Endodermal cell (in vitro differentiated cells): Measurements from ENCODE around the gene KCNIP4. TPM values are rescaled to one million over a fixed set of nuclear protein-coding genes. Genes with fewer than 3 reads are reported as not detected.

ENCODE experiments used
- DNase-seq: peaks from one replicate; pipeline ENCODE4 v3.0.0-alpha.2; 2017
- H3K27ac ChIP-seq: 2 replicates; pipeline ENCODE4 v1.5.1; 2013; ENCODE audit warnings: mild to moderate bottlenecking, low read depth, low read length, moderate library complexity
- H3K27me3 ChIP-seq: 2 replicates; pipeline ENCODE4 v1.6.1; 2013; ENCODE audit warnings: mild to moderate bottlenecking, low read length, moderate library complexity; ENCODE audit not compliant: insufficient read depth, control insufficient read depth, poor library complexity, severe bottlenecking
- H3K36me3 ChIP-seq: 2 replicates; pipeline ENCODE4 v1.7.0; 2013; ENCODE audit warnings: mild to moderate bottlenecking, low read length, moderate library complexity; ENCODE audit not compliant: control insufficient read depth, insufficient read depth
- H3K4me1 ChIP-seq: one replicate; pipeline ENCODE4 v1.7.0; 2013; ENCODE audit warnings: low read length; ENCODE audit not compliant: control insufficient read depth, insufficient read depth
- H3K4me3 ChIP-seq: 2 replicates; pipeline ENCODE4 v1.5.1; 2013; ENCODE audit warnings: mild to moderate bottlenecking, low read length, moderate library complexity
- H3K9ac ChIP-seq: 2 replicates; pipeline ENCODE4 v1.6.1; 2013; ENCODE audit warnings: mild to moderate bottlenecking, low read length, moderate library complexity; ENCODE audit not compliant: poor library complexity, severe bottlenecking; ENCODE audit errors: extremely low read depth
- H3K9me3 ChIP-seq: 2 replicates; pipeline ENCODE4 v1.6.1; 2013; ENCODE audit warnings: mild to moderate bottlenecking, low read length, moderate library complexity; ENCODE audit not compliant: control insufficient read depth
- H3K27ac Mint-ChIP-seq: 2 replicates; pipeline ENCODE4 v1.8.0; 2020; ENCODE audit warnings: mixed read lengths
- H3K27me3 Mint-ChIP-seq: 2 replicates; pipeline ENCODE4 v1.8.0; 2021; ENCODE audit warnings: mild to moderate bottlenecking, mixed read lengths; ENCODE audit not compliant: insufficient read depth
- H3K36me3 Mint-ChIP-seq: 2 replicates; pipeline ENCODE4 v1.8.0; 2020; ENCODE audit warnings: low read depth, mixed read lengths
- H3K4me1 Mint-ChIP-seq: 2 replicates; pipeline ENCODE4 v1.8.0; 2020; ENCODE audit warnings: mixed read lengths
- H3K4me3 Mint-ChIP-seq: 2 replicates; pipeline ENCODE4 v1.8.0; 2020; ENCODE audit warnings: mild to moderate bottlenecking, moderate library complexity, mixed read lengths
- H3K9me3 Mint-ChIP-seq: 2 replicates; pipeline ENCODE4 v1.8.0; 2020; ENCODE audit warnings: mild to moderate bottlenecking, mixed read lengths
- WGBS, 2 experiments: methylation state at CpG; one replicate each; pipeline versions ENCODE4 v1.1.5 to v1.1.7; 2013; ENCODE audit warnings: missing lambda C conversion rate in 2 of 2, mixed read lengths in 1 of 2; ENCODE audit not compliant: insufficient coverage in 1 of 2, insufficient read length in 1 of 2; 5-methylcytosine and 5-hydroxymethylcytosine counted together
- total RNA-seq, 2 donors: library from RNA; stranded (reverse); fragmentation: NEBNext Ultra II Directional in 1 of 2; extraction: Animal tissue kit (Norgen Biotek cat#: 25700) in 1 of 2; gene quantifications; 2 replicates in 1 of 2; 3 replicates in 1 of 2; pipeline ENCODE4 v1.2.1, GENCODE V29; 2021
- TF ChIP-seq, protein P1 (sequence below): fragments of 200-600 bp; sonication (generic); conservative IDR thresholded peaks from 2 replicates; pipeline ENCODE4 v1.5.0; 2021; ENCODE audit warnings: antibody characterized with exemption, mild to moderate bottlenecking

Gene KCNIP4
- total RNA-seq, 2 donors from 2014 or later: not detected

DNA sequence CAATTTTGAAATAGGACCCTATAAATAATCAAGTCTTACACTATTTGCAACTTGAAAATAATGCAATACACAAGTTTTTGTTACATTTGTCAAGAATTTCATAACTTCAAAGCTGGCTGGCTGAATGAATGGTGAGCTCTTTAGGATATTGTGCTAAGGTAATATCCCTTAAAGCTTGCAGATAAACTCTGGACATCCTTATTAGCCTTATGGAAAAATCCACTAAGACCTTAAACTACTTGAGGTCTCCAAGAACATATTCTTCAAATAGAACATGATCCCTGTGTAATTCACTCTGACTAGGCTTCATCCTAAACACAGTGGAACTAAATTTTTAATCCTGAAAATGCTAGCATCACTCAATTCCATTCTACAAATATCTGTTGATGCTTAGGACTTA lies 1049.0 kb downstream of the KCNIP4 start:
- Mint-ChIP-seq H3K9me3 (no peaks in the 10 kb centered on the region), H3K27me3 (no peaks in the 10 kb centered on the region), H3K36me3 (no peaks in the 10 kb centered on the region), H3K4me1 (no peaks in the 10 kb centered on the region), H3K4me3 (no peak overlapping the region), H3K27ac (no peak overlapping the region)
- DNase-seq: no peak
- Histone ChIP-seq H3K27ac (no peak overlapping the region), H3K27me3 (no peaks in the 10 kb centered on the region), H3K9me3 (no peaks in the 10 kb centered on the region), H3K4me3 (no peak overlapping the region), H3K36me3 (no peaks in the 10 kb centered on the region), H3K4me1 (no peaks in the 10 kb centered on the region), H3K9ac (no peak overlapping the region)
- TF ChIP-seq, protein P1, sequence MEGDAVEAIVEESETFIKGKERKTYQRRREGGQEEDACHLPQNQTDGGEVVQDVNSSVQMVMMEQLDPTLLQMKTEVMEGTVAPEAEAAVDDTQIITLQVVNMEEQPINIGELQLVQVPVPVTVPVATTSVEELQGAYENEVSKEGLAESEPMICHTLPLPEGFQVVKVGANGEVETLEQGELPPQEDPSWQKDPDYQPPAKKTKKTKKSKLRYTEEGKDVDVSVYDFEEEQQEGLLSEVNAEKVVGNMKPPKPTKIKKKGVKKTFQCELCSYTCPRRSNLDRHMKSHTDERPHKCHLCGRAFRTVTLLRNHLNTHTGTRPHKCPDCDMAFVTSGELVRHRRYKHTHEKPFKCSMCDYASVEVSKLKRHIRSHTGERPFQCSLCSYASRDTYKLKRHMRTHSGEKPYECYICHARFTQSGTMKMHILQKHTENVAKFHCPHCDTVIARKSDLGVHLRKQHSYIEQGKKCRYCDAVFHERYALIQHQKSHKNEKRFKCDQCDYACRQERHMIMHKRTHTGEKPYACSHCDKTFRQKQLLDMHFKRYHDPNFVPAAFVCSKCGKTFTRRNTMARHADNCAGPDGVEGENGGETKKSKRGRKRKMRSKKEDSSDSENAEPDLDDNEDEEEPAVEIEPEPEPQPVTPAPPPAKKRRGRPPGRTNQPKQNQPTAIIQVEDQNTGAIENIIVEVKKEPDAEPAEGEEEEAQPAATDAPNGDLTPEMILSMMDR: no peak

DNA sequence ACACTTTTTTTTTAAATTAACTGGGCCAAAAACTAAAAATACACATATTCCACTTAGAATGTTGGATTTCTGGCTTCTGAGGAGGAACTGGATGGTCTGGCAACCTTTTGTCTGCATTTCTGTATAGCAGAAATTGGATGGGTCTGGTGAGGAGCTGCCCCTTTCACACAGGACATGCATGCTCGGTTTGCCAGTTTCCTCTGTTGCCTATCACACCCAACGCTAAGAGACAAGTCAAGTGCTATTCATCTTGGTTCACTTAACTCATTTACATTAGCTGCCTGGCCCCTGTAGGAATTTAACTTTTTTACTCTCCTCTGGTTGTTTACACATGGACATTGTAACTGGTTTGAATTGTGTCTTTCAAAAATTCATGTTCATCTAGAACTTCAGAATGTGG lies 1052.6 kb downstream of the KCNIP4 start:
- Histone ChIP-seq H3K36me3 (no peaks in the 10 kb centered on the region), H3K27ac (no peak overlapping the region), H3K4me3 (no peak overlapping the region), H3K9me3 (no peaks in the 10 kb centered on the region), H3K4me1 (no peaks in the 10 kb centered on the region), H3K9ac (no peak overlapping the region), H3K27me3 (no peaks in the 10 kb centered on the region)
- Mint-ChIP-seq H3K4me3 (no peak overlapping the region), H3K27ac (no peak overlapping the region), H3K27me3 (no peaks in the 10 kb centered on the region), H3K4me1 (no peaks in the 10 kb centered on the region), H3K36me3 (no peaks in the 10 kb centered on the region), H3K9me3 (no peaks in the 10 kb centered on the region)
- WGBS, 2 experiments: 60 to 89% methylated on average over 1 to 2 of the region's 2 CpGs
- DNase-seq: no peak
- TF ChIP-seq, protein P1: no peak

DNA sequence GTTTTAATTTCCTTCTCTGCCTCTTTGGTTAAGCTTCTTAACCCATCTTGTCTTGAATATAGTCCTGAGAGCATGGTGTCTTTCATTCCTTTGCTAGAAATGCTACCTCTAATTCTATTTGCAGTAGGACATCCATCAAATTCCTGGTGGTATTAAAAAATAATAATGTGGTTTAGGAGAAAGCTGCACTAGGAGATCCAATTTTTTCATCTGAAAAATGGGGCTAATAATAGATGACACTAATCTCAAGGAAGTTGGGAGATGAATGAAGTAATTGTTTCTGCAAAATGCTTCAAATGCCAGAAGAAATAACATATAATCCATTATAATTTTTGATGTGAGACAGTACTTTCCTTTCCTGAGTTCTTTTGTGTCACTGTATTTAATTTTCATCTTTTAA lies 1053.4 kb downstream of the KCNIP4 start:
- Histone ChIP-seq H3K27ac (no peak overlapping the region), H3K4me1 (no peaks in the 10 kb centered on the region), H3K27me3 (no peaks in the 10 kb centered on the region), H3K9me3 (no peaks in the 10 kb centered on the region), H3K4me3 (no peak overlapping the region), H3K9ac (no peak overlapping the region), H3K36me3 (no peaks in the 10 kb centered on the region)
- Mint-ChIP-seq H3K27me3 (no peaks in the 10 kb centered on the region), H3K4me3 (no peak overlapping the region), H3K4me1 (no peaks in the 10 kb centered on the region), H3K36me3 (no peaks in the 10 kb centered on the region), H3K27ac (no peak overlapping the region), H3K9me3 (no peaks in the 10 kb centered on the region)
- DNase-seq: no peak
- TF ChIP-seq, protein P1: no peak
